ENCODE data around the gene SMYD5.

- TF ChIP-seq EGR1 (IDR thresholded peaks at IDR 0.05; ENCODE audit: low read depth) (no peak), CTCF (IDR thresholded peaks at IDR 0.05 in 2 of 3, conservative IDR thresholded peaks at IDR 0.05 in 1 of 3; ENCODE audit: borderline replicate concordance in 1 of 3, insufficient read depth in 1 of 3, low read depth in 2 of 3, low read length in 2 of 3) (no peak), POLR2A (IDR thresholded peaks at IDR 0.05; ENCODE audit: borderline replicate concordance, extremely low read depth, insufficient read depth, insufficient read length) (no peak), POLR2AphosphoS5 (IDR thresholded peaks at IDR 0.05; ENCODE audit: low read depth, low read length) (no peak), YY1 (IDR thresholded peaks at IDR 0.05; ENCODE audit: extremely low read depth, insufficient replicate concordance, low read depth, low read length) (no peak), EZH2phosphoT487 (IDR thresholded peaks at IDR 0.05; ENCODE audit: borderline replicate concordance) (no peak), RAD21 (IDR thresholded peaks at IDR 0.05; ENCODE audit: low read depth) (no peak), ZNF274 (IDR thresholded peaks at IDR 0.05; ENCODE audit: low read depth, low read length) (no peak)
These were observed 4.0 kb upstream of the SMYD5 start for GRCh38 chr2:73210019-73210418.
